Hepatocyte (in vitro differentiated cells): Measurements from ENCODE around the gene ABLIM1. TPM values are rescaled to one million over a fixed set of nuclear protein-coding genes. Genes with fewer than 3 reads are reported as not detected.

Experiments used
- DNase-seq: peaks from one replicate; pipeline ENCODE4 v3.0.0-alpha.2; 2016; ENCODE audit warnings: low spot score
- H2AFZ ChIP-seq: fragments of 200-600 bp; sonication (generic); 2 replicates; pipeline ENCODE4 v1.6.0; 2016; ENCODE audit warnings: antibody characterized with exemption, mild to moderate bottlenecking
- H3K27ac ChIP-seq: fragments of 200-600 bp; sonication (generic); 2 replicates; pipeline ENCODE4 v1.5.1; 2016; ENCODE audit warnings: mild to moderate bottlenecking
- H3K27me3 ChIP-seq: fragments of 200-600 bp; sonication (generic); 2 replicates; pipeline ENCODE4 v1.6.1; 2016
- H3K36me3 ChIP-seq: fragments of 200-600 bp; sonication (generic); replicated peaks from 2 replicates; pipeline ENCODE4 v1.5.1; 2016; ENCODE audit warnings: low read depth; ENCODE audit not compliant: insufficient read depth
- H3K4me1 ChIP-seq: fragments of 200-600 bp; sonication (generic); 2 replicates; pipeline ENCODE4 v1.5.1; 2016; ENCODE audit warnings: mild to moderate bottlenecking, moderate library complexity; ENCODE audit not compliant: insufficient read depth
- H3K4me2 ChIP-seq: fragments of 200-600 bp; sonication (generic); 2 replicates; pipeline ENCODE4 v1.6.0; 2016
- H3K4me3 ChIP-seq: fragments of 200-600 bp; sonication (generic); 2 replicates; pipeline ENCODE4 v1.5.1; 2016; ENCODE audit warnings: mild to moderate bottlenecking
- H3K79me2 ChIP-seq: fragments of 200-600 bp; sonication (generic); 2 replicates; pipeline ENCODE4 v1.6.0; 2017; ENCODE audit warnings: mild to moderate bottlenecking
- H3K9me2 ChIP-seq: fragments of 200-600 bp; sonication (generic); replicated peaks from 2 replicates; pipeline ENCODE4 v1.6.0; 2017; ENCODE audit warnings: mild to moderate bottlenecking; ENCODE audit not compliant: insufficient read depth
- H3K9me3 ChIP-seq: fragments of 200-600 bp; sonication (generic); 2 replicates; pipeline ENCODE4 v1.5.1; 2016; ENCODE audit warnings: low read depth, mild to moderate bottlenecking
- H4K20me1 ChIP-seq: fragments of 200-600 bp; sonication (generic); 2 replicates; pipeline ENCODE4 v1.6.0; 2016; ENCODE audit warnings: mild to moderate bottlenecking; ENCODE audit not compliant: insufficient read depth, poor library complexity, severe bottlenecking
- EZH2 ChIP-seq: fragments of 200-600 bp; sonication (generic); IDR thresholded peaks from 2 replicates; pipeline ENCODE4 v1.6.1; 2016; ENCODE audit warnings: antibody characterized with exemption, mild to moderate bottlenecking, borderline replicate concordance
- EZH2phosphoT487 ChIP-seq: fragments of 200-600 bp; sonication (generic); IDR thresholded peaks from one replicate; pipeline ENCODE4 v1.6.1; 2018; ENCODE audit warnings: antibody characterized with exemption, mild to moderate bottlenecking, low read depth, moderate library complexity; ENCODE audit not compliant: unreplicated experiment, severe bottlenecking
- WGBS: methylation state at CpG from one replicate; pipeline ENCODE4 v1.1.6; 2016; ENCODE audit warnings: low lambda C conversion rate; ENCODE audit errors: missing lambda C conversion rate; 5-methylcytosine and 5-hydroxymethylcytosine counted together
- polyA plus RNA-seq: library from polyadenylated mRNA; unstranded; fragments of >200 nt; fragmentation: Nextera tagmentation; extraction: Ambion mirVana; gene quantifications from 2 replicates; pipeline ENCODE4 v1.2.1, GENCODE V29; 2016
- total RNA-seq: library from RNA; depleted of rRNA; stranded (reverse); fragments of >200 nt; gene quantifications from 2 replicates; pipeline ENCODE4 v1.2.3, GENCODE V29; 2014
- TF ChIP-seq, protein P1 (sequence below): fragments of 200-600 bp; sonication (generic); IDR thresholded peaks from 2 replicates; pipeline ENCODE4 v1.5.1; 2016; ENCODE audit warnings: antibody characterized with exemption, mild to moderate bottlenecking; ENCODE audit not compliant: poor library complexity

The ABLIM1 gene
- total and polyA plus RNA-seq, 2 experiments from 2014 or later, result 20.8 to 31.6 TPM

DNA sequence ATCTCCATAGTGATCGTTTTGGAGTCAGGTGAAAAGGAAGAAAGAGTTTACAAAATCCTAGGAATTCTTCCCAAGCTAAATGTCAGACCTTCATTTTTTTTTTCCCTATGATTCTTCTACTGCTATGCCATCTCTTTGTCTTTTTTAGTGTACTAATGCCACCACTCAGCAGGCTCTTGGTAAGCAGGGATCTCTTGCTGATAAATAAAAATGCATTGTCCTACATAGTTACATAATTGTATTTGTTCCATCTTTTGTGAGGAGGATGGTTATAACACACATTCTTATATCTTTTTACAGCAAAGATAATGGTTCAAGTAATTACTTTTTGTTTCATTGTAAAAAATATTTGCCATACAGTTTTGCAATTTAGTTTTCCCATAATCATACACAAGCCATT, 217.0 kb downstream of the ABLIM1 start:
- no peaks in the 10 kb centered on the region for H3K4me1 ChIP-seq
- H2AFZ ChIP-seq, result no peak overlapping the region
- TF ChIP-seq, protein P1, sequence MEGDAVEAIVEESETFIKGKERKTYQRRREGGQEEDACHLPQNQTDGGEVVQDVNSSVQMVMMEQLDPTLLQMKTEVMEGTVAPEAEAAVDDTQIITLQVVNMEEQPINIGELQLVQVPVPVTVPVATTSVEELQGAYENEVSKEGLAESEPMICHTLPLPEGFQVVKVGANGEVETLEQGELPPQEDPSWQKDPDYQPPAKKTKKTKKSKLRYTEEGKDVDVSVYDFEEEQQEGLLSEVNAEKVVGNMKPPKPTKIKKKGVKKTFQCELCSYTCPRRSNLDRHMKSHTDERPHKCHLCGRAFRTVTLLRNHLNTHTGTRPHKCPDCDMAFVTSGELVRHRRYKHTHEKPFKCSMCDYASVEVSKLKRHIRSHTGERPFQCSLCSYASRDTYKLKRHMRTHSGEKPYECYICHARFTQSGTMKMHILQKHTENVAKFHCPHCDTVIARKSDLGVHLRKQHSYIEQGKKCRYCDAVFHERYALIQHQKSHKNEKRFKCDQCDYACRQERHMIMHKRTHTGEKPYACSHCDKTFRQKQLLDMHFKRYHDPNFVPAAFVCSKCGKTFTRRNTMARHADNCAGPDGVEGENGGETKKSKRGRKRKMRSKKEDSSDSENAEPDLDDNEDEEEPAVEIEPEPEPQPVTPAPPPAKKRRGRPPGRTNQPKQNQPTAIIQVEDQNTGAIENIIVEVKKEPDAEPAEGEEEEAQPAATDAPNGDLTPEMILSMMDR, result no peak
- TF ChIP-seq EZH2phosphoT487 (no peak), EZH2 (no peak)
- no peaks in the 10 kb centered on the region for H3K9me2 ChIP-seq
- WGBS, result 91% methylated on average over 1 of the region's 1 CpG
- H4K20me1 ChIP-seq, result no peaks in the 10 kb centered on the region
- H3K79me2 ChIP-seq, result no peaks in the 10 kb centered on the region
- no peaks in the 10 kb centered on the region for H3K9me3 ChIP-seq
- no peak overlapping the region for H3K4me3 ChIP-seq
- H3K36me3 ChIP-seq, result peaks cover 4% of the 10 kb centered on the region
- no peak overlapping the region for H3K4me2 ChIP-seq
- no peak overlapping the region for H3K27ac ChIP-seq
- H3K27me3 ChIP-seq, result no peaks in the 10 kb centered on the region
- no peak for DNase-seq

DNA sequence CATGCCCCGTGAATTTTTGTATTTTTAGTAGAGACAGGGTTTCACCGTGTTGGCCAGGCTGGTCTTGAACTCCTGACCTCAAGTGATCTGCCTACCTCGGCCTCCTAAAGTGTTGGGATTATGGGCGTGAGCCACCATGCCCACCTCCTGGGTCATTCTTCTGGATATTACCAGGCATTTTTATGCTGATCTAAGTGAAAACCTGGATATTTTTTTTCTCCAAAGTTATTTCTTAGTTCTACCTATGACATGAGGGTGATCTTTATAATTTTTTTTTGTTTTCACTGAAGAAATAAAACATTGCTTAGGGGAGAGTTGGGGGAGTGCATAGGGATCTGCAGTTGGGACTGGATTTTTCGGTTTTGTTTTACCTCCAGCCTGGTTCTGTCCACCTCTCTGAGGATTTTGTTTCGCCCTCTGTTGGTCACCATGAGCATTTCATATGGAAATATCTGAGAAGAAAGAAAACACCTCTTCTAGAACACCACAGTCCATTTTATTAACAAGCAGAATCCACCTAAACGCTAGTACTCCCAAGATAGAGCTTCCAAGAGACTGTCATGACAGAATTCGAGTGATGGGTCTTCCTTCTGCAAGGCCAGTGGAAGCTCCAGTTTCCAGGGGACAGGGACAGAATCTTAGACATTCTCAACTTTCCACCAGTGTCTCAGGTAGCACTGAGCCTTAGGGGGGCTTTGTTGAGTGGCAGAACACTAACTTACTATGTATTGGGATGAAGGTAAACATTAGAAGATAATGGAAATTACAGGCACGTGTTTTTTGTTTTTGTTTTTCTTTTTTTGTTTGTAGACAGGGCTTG, 220.4 kb downstream of the ABLIM1 start:
- TF ChIP-seq, protein P1, result peak; percentile 52
- no peak for TF ChIP-seq EZH2phosphoT487
- no peak overlapping the region for H2AFZ ChIP-seq
- H3K4me2 ChIP-seq, result no peak overlapping the region
- H3K27me3 ChIP-seq, result no peaks in the 10 kb centered on the region
- H3K9me3 ChIP-seq, result no peaks in the 10 kb centered on the region
- H3K36me3 ChIP-seq, result no peaks in the 10 kb centered on the region
- no peak overlapping the region for H3K4me3 ChIP-seq
- 88% methylated on average over 9 of the region's 9 CpGs for WGBS
- no peaks in the 10 kb centered on the region for H3K9me2 ChIP-seq
- H3K27ac ChIP-seq, result no peak overlapping the region
- no peaks in the 10 kb centered on the region for H3K4me1 ChIP-seq
- peak; percentile 29 for DNase-seq
- no peaks in the 10 kb centered on the region for H3K79me2 ChIP-seq
- no peaks in the 10 kb centered on the region for H4K20me1 ChIP-seq

DNA sequence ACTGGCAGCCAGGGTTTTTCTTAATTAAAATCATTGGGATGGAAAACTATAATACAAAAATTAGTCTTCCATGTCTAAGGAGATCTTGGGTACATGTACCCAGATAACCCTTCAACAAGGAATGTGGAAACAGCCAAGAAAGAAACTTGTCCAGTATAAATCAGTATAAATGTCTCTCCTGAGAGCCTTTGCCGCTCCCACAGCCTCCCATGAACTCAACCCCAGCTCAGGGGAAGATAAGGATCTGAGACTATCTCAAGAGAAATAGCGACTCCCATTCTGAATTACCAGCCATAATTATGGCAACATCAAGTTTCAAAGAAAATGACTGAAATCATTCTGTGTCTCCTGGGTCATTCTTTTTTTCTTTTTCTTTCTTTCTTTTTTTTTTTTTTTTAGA, 221.1 kb downstream of the ABLIM1 start:
- no peaks in the 10 kb centered on the region for H3K36me3 ChIP-seq
- DNase-seq, result no peak
- H3K4me3 ChIP-seq, result no peak overlapping the region
- no peaks in the 10 kb centered on the region for H3K4me1 ChIP-seq
- no peaks in the 10 kb centered on the region for H3K79me2 ChIP-seq
- no peak overlapping the region for H2AFZ ChIP-seq
- H4K20me1 ChIP-seq, result no peaks in the 10 kb centered on the region
- no peaks in the 10 kb centered on the region for H3K9me2 ChIP-seq
- no peak overlapping the region for H3K4me2 ChIP-seq
- TF ChIP-seq, protein P1, result no peak
- TF ChIP-seq EZH2phosphoT487, result no peak
- no peak for TF ChIP-seq EZH2
- H3K27ac ChIP-seq, result no peak overlapping the region
- H3K9me3 ChIP-seq, result no peaks in the 10 kb centered on the region
- no peaks in the 10 kb centered on the region for H3K27me3 ChIP-seq
- WGBS, result 83% methylated on average over 2 of the region's 2 CpGs
